Mesothelial cell of epicardium (in vitro differentiated cells): ENCODE measurements around the gene PRDM2. TPM values are rescaled to one million over a fixed set of nuclear protein-coding genes. Genes with fewer than 3 reads are reported as not detected.

Experiments used
- DNase-seq, 2 experiments: peaks; one replicate each; pipeline ENCODE4 v3.0.0; 2021; ENCODE audit warnings: low spot score in 2 of 2; ENCODE audit not compliant: unreplicated experiment in 2 of 2
- H3K27ac Mint-ChIP-seq: 2 replicates; pipeline ENCODE4 v1.8.0; 2021; ENCODE audit warnings: mixed read lengths
- H3K27me3 Mint-ChIP-seq: 2 replicates; pipeline ENCODE4 v1.8.0; 2021; ENCODE audit warnings: low read depth, mixed read lengths
- H3K36me3 Mint-ChIP-seq: 2 replicates; pipeline ENCODE4 v1.8.0; 2021; ENCODE audit warnings: mixed read lengths
- H3K4me1 Mint-ChIP-seq: 2 replicates; pipeline ENCODE4 v1.8.0; 2021; ENCODE audit warnings: mixed read lengths
- H3K4me3 Mint-ChIP-seq: 2 replicates; pipeline ENCODE4 v1.8.0; 2021; ENCODE audit warnings: mild to moderate bottlenecking, moderate library complexity, mixed read lengths
- H3K9me3 Mint-ChIP-seq: 2 replicates; pipeline ENCODE4 v1.8.0; 2021; ENCODE audit warnings: mixed read lengths
- CTCF ChIP-seq: fragments of 200-600 bp; sonication (generic); IDR thresholded peaks from one replicate; pipeline ENCODE4 v1.5.0; 2021; ENCODE audit warnings: antibody characterized with exemption; ENCODE audit not compliant: unreplicated experiment
- total RNA-seq: library from RNA; stranded (reverse); gene quantifications from 3 replicates; pipeline ENCODE4 v1.2.1, GENCODE V29; 2021

The PRDM2 gene
- total RNA-seq, result 59.2 to 61.6 TPM (median 61.3 TPM) in 3 replicates

DNA sequence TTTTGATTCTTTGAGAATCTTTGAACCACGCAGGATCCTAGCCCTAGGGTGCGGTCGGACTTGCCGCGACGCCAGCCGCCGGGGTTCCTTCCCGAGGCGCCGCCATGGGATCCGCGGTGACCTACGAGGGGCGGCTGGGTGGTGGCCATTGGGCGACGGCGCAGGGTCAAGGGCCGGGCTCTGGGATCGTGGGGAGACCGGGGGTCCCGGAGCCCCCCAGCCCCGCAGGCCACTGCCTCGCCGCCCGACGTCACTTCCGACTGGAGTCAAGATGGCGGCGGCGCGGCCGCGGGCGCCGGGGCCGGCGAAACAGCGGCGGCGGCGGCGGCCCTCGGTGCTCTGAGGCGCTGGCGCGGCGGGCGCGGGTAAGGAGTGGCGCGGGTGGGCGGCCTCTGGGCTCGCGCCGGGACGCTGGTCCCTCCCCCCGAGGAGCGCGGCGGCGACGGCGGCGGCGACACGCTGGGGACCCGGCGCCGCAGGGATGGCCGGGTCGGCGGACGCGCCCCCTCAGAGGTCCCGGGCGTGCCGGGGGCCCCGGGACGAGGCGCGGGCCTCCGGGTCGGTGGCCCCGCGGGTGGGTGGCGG is at the start of gene PRDM2:
Gene PRDM2 (plus strand): TSS at position 253 of the 585 bp plus-strand sequence. CDS start 15,418 bp downstream, outside the sequence.
- peaks cover 9% of the 10 kb centered on the region for H3K27me3 Mint-ChIP-seq
- peaks cover 40% of the 10 kb centered on the region for H3K4me1 Mint-ChIP-seq
- no peak for TF ChIP-seq CTCF
- peak within 1 kb of the TSS; percentile 83 for H3K4me3 Mint-ChIP-seq
- H3K36me3 Mint-ChIP-seq, result peaks cover 11% of the 10 kb centered on the region
- peaks cover 18% of the 10 kb centered on the region for H3K9me3 Mint-ChIP-seq
- H3K27ac Mint-ChIP-seq, result peak within 1 kb of the TSS; percentile 91
- peak; percentile 48 to 66 for DNase-seq

DNA sequence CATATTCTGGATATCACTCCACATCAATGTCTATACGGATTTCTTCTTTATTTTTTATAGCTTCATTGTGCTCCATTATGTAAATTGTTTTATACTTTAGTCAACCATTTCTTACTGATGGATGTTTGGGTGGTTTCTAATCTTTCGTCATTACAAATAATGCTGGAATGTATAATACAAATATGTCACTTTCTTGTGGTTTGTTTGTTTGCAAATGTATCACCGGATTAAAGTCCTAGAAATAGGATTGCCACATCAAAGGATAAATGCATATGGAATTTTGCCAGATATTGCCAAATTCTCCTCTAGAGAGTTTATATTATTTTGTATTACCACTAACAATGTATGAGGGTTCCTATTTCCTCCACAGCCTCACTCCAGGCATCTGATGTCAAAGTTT is 48.7 kb upstream of the PRDM2 start:
- H3K4me3 Mint-ChIP-seq, result no peak overlapping the region
- peaks cover 8% of the 10 kb centered on the region for H3K9me3 Mint-ChIP-seq
- DNase-seq, result no peak
- TF ChIP-seq CTCF, result no peak
- H3K27ac Mint-ChIP-seq, result no peak overlapping the region
- H3K4me1 Mint-ChIP-seq, result no peaks in the 10 kb centered on the region
- H3K27me3 Mint-ChIP-seq, result no peaks in the 10 kb centered on the region
- H3K36me3 Mint-ChIP-seq, result no peaks in the 10 kb centered on the region

GRCh38 chr1:13652238-13652637 is 47.8 kb upstream of the PRDM2 start:
- Mint-ChIP-seq H3K36me3 (no peaks in the 10 kb centered on the region), H3K9me3 (peaks cover 8% of the 10 kb centered on the region), H3K27me3 (no peaks in the 10 kb centered on the region), H3K27ac (no peak overlapping the region), H3K4me1 (no peaks in the 10 kb centered on the region), H3K4me3 (no peak overlapping the region)
- DNase-seq, result no peak
- no peak for TF ChIP-seq CTCF

- TF ChIP-seq CTCF, result no peak
- no peaks in the 10 kb centered on the region for H3K4me1 Mint-ChIP-seq
- H3K9me3 Mint-ChIP-seq, result peaks cover 4% of the 10 kb centered on the region
- no peaks in the 10 kb centered on the region for H3K27me3 Mint-ChIP-seq
- no peak overlapping the region for H3K4me3 Mint-ChIP-seq
- peaks cover 3% of the 10 kb centered on the region for H3K36me3 Mint-ChIP-seq
- H3K27ac Mint-ChIP-seq, result no peak overlapping the region
- DNase-seq, result no peak
Observed at GRCh38 chr1:13661539-13661938, 38.4 kb upstream of the PRDM2 start.

GRCh38 chr1:13662493-13662892 is 37.5 kb upstream of the PRDM2 start:
- no peaks in the 10 kb centered on the region for H3K4me1 Mint-ChIP-seq
- H3K27ac Mint-ChIP-seq, result no peak overlapping the region
- peaks cover 3% of the 10 kb centered on the region for H3K36me3 Mint-ChIP-seq
- H3K27me3 Mint-ChIP-seq, result no peaks in the 10 kb centered on the region
- no peak for DNase-seq
- TF ChIP-seq CTCF, result no peak
- H3K9me3 Mint-ChIP-seq, result peaks cover 4% of the 10 kb centered on the region
- no peak overlapping the region for H3K4me3 Mint-ChIP-seq

GRCh38 chr1:13663969-13664368 is 36.0 kb upstream of the PRDM2 start:
- Mint-ChIP-seq H3K9me3 (peaks cover 4% of the 10 kb centered on the region), H3K27me3 (no peaks in the 10 kb centered on the region), H3K4me3 (no peak overlapping the region), H3K27ac (no peak overlapping the region), H3K4me1 (no peaks in the 10 kb centered on the region), H3K36me3 (peaks cover 3% of the 10 kb centered on the region)
- no peak for DNase-seq
- no peak for TF ChIP-seq CTCF
